ENCODE data around the gene SPATA21. TPM values are rescaled to one million over a fixed set of nuclear protein-coding genes. Genes with fewer than 3 reads are reported as not detected.
"Not testable (repeated sequence)": the region's sequence is repeated elsewhere in the genome, so short reads cannot be mapped to it uniquely, and the experiment has no call there.

The SPATA21 gene
- total RNA-seq, 2 experiments from 2014 or later, result not detected

GRCh38 chr1:16478091-16478490 is 40.9 kb upstream of the SPATA21 start:
- H3K36me3 Mint-ChIP-seq (ENCODE audit: low read depth), result no peaks in the 10 kb centered on the region
- CTCF ChIA-PET, result no interaction called here
- POLR2A ChIA-PET, result no interaction called here
- H3K4me3 Mint-ChIP-seq, result no peak overlapping the region
- DNase-seq (no peak), ATAC-seq (no peak)
- no peak for TF ChIP-seq CTCF (IDR thresholded peaks at IDR 0.05)
- no peaks in the 10 kb centered on the region for H3K27me3 Mint-ChIP-seq
- H3K9me3 Mint-ChIP-seq, result no peaks in the 10 kb centered on the region
- intact Hi-C loops (cut with micrococcal nuclease), result no loop called here
- no peaks in the 10 kb centered on the region for H3K4me1 Mint-ChIP-seq (ENCODE audit: low read depth)
- H3K27ac Mint-ChIP-seq, result no peak overlapping the region

GRCh38 chr1:16475771-16476770 is 38.8 kb upstream of the SPATA21 start:
- intact Hi-C loops (cut with micrococcal nuclease); H3K36me3 Mint-ChIP-seq (ENCODE audit: low read depth); ATAC-seq; POLR2A ChIA-PET; CTCF ChIA-PET; H3K27ac Mint-ChIP-seq; H3K27me3 Mint-ChIP-seq; H3K4me1 Mint-ChIP-seq (ENCODE audit: low read depth); H3K4me3 Mint-ChIP-seq; H3K9me3 Mint-ChIP-seq; DNase-seq: not testable (repeated sequence)

DNA sequence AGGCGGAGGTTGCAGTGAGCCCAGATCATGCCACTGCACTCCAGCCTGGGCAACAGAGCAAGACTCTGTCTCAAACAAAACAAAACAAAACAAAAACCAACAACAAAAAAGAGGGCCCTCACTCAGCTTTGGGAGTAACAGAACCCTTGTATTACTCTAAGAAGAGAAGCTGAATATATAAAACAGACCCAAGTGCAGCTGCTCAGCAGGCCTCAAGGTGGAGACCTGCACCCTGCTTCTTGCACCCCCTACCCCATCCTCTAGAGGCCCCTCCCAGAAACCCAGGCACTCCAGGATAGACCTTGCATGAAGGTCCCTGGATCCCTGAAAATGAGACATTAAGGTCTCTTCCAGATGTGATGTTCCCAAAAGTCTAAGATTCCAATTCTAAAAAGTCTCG is 37.7 kb upstream of the SPATA21 start:
- intact Hi-C loops (cut with micrococcal nuclease); CTCF ChIA-PET; H3K9me3 Mint-ChIP-seq; H3K36me3 Mint-ChIP-seq (ENCODE audit: low read depth); H3K27ac Mint-ChIP-seq; H3K4me3 Mint-ChIP-seq; DNase-seq; POLR2A ChIA-PET; ATAC-seq; H3K27me3 Mint-ChIP-seq; H3K4me1 Mint-ChIP-seq (ENCODE audit: low read depth): not testable (repeated sequence)

DNA sequence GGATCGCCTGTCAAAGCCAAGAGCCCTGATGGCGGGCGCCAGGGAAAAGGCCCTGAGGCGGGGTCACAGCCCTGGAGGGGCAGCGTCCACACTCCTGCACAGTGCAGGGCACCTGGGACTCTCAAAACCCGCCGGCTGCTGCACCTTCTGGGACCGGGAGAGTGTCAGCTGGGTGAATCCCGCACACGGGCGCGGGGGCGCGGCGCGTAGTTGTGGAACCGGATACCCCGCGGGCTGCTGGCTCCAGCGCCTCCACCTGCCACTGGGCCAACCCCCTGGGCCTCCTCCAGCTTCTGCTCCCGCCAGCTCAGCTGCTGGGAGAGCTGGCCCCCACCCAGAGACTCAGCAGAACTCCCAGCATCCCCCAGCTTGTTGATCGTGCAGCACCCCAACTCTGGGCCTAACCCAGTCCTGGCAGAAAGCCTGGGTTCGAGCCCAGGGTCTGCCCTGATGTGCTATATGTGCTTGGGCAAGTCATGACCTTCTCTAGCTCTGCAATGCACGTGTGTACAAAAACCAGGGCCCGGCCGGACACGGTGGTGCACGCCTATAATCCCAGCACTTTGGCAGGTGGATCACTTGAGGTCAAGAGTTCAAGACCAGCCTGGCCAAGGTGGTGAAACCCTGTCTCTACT is 37.1 kb upstream of the SPATA21 start:
- no peaks in the 10 kb centered on the region for H3K4me1 Mint-ChIP-seq (ENCODE audit: low read depth)
- H3K4me3 Mint-ChIP-seq, result no peak overlapping the region
- CTCF ChIA-PET, result no interaction called here
- no peaks in the 10 kb centered on the region for H3K36me3 Mint-ChIP-seq (ENCODE audit: low read depth)
- DNase-seq (no peak), ATAC-seq (no peak)
- no peak for TF ChIP-seq CTCF (IDR thresholded peaks at IDR 0.05)
- no peaks in the 10 kb centered on the region for H3K9me3 Mint-ChIP-seq
- no peak overlapping the region for H3K27ac Mint-ChIP-seq
- POLR2A ChIA-PET, result no interaction called here
- intact Hi-C loops (cut with micrococcal nuclease), result no loop called here
- no peaks in the 10 kb centered on the region for H3K27me3 Mint-ChIP-seq

DNA sequence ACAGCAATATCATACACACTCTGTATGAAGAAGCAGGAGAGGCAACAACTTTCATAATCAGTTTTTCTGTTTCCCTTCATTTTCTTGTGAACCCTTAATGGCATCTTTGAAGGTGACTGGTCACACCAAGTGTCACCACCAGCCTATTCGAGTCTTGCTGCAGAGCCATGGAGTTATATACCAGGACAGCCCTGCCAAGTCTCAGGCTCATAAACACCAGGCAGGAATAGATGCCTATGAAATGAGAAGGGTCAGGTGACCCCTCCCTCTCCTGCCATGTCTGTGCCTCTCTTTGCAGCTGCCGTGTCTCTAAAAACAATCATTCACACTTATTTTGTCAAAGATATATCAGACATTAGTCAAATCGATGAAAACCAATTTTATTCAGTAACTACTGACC is 31.3 kb upstream of the SPATA21 start:
- POLR2A ChIA-PET, result no interaction called here
- intact Hi-C loops (cut with micrococcal nuclease), result no loop called here
- Mint-ChIP-seq H3K9me3 (no peaks in the 10 kb centered on the region), H3K27ac (no peak overlapping the region), H3K4me1 (ENCODE audit: low read depth) (no peaks in the 10 kb centered on the region), H3K27me3 (no peaks in the 10 kb centered on the region), H3K36me3 (ENCODE audit: low read depth) (peaks cover 3% of the 10 kb centered on the region), H3K4me3 (no peak overlapping the region)
- DNase-seq (no peak), ATAC-seq (no peak)
- CTCF ChIA-PET, result no interaction called here
- no peak for TF ChIP-seq CTCF (IDR thresholded peaks at IDR 0.05)
